ENCODE data around the gene ENTPD1. TPM values are rescaled to one million over a fixed set of nuclear protein-coding genes. Genes with fewer than 3 reads are reported as not detected.

Gene ENTPD1
- total RNA-seq, 1 donor from 2014 or later, result 1.5 TPM

DNA sequence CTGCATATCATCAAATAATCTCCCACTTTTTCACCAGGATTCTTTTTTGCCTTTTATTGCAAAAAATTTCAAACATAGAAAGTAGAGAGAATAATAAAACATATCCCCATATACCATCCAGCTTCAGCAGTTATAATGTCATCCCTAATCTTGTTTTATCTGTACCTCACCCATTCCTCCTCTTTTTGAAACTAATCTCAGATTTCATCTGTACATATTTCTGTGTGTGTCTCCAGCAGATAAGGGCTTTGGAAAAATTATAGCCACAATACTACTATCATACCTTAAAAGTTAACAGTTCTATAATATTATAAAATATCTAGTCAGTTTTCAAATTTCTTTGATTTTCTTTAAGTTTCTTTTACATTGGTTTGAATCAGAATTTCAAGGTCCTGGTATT is 7.6 kb upstream of the ENTPD1 start:
- Mint-ChIP-seq H3K9me3 (ENCODE audit: unreplicated experiment) (no peaks in the 10 kb centered on the region), H3K4me1 (ENCODE audit: unreplicated experiment) (no peaks in the 10 kb centered on the region), H3K27ac (ENCODE audit: unreplicated experiment) (no peak overlapping the region), H3K4me3 (ENCODE audit: unreplicated experiment) (no peak overlapping the region), H3K36me3 (ENCODE audit: unreplicated experiment) (no peaks in the 10 kb centered on the region), H3K27me3 (ENCODE audit: unreplicated experiment) (no peaks in the 10 kb centered on the region)
- DNase-seq (ENCODE audit: extremely low spot score, unreplicated experiment), result no peak
- TF ChIP-seq CTCF (IDR thresholded peaks at IDR 0.05), result no peak

- no peak for TF ChIP-seq CTCF (IDR thresholded peaks at IDR 0.05)
- no peak for DNase-seq (ENCODE audit: extremely low spot score, unreplicated experiment)
- peaks cover 34% of the 10 kb centered on the region for H3K4me1 Mint-ChIP-seq (ENCODE audit: unreplicated experiment)
- H3K9me3 Mint-ChIP-seq (ENCODE audit: unreplicated experiment), result no peaks in the 10 kb centered on the region
- H3K27ac Mint-ChIP-seq (ENCODE audit: unreplicated experiment), result no peak overlapping the region
- H3K36me3 Mint-ChIP-seq (ENCODE audit: unreplicated experiment), result no peaks in the 10 kb centered on the region
- no peaks in the 10 kb centered on the region for H3K27me3 Mint-ChIP-seq (ENCODE audit: unreplicated experiment)
- peak overlapping the region; percentile 65 for H3K4me3 Mint-ChIP-seq (ENCODE audit: unreplicated experiment)
These were observed 405 bp upstream of the ENTPD1 start for GRCh38 chr10:95755511-95756004.

DNA sequence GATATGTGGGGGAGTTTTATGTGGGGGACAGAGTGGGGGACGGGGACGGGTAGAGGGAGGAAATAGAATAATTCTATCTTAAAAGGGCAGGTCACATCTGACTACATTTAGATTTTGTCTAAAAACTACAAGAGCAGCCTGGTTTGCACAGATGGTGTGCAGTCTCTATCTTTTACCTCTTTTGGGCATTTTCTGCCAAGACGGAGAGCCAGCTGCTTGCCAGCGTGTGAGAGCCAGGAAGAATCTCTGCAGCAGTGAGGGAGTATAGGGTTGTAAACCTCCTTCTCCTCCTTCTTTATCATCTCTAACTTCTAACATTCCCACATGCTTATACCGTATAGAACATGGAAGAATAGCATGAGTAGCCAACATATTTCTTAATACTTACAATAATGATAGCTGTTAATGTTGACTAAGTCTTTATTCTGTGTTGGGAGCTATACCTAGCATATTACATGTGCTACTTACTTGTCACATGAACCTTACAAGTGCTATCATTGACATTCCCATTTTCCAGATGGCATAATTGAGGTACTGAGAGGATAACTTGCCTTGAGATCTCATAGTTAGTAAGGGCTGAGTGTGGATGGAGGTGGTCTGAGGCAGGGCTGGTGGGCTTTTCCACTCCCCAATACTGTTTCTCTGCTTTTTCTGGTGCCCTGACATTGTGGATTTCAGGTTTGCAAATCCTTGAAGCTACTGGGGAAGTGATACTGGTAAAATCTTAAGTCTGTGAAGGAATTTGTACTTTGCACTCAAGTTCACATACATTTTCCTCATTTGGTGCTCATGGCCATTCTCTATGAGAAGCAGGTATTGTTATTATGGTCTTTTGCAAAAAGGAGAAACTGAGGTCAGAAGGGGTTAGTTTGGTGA is 1.1 kb downstream of the ENTPD1 start:
- no peaks in the 10 kb centered on the region for H3K27me3 Mint-ChIP-seq (ENCODE audit: unreplicated experiment)
- no peak for TF ChIP-seq CTCF (IDR thresholded peaks at IDR 0.05)
- H3K27ac Mint-ChIP-seq (ENCODE audit: unreplicated experiment), result peak overlapping the region; percentile 53
- H3K4me3 Mint-ChIP-seq (ENCODE audit: unreplicated experiment), result peak overlapping the region; percentile 65
- H3K36me3 Mint-ChIP-seq (ENCODE audit: unreplicated experiment), result no peaks in the 10 kb centered on the region
- H3K9me3 Mint-ChIP-seq (ENCODE audit: unreplicated experiment), result no peaks in the 10 kb centered on the region
- H3K4me1 Mint-ChIP-seq (ENCODE audit: unreplicated experiment), result peaks cover 38% of the 10 kb centered on the region
- DNase-seq (ENCODE audit: extremely low spot score, unreplicated experiment), result no peak

DNA sequence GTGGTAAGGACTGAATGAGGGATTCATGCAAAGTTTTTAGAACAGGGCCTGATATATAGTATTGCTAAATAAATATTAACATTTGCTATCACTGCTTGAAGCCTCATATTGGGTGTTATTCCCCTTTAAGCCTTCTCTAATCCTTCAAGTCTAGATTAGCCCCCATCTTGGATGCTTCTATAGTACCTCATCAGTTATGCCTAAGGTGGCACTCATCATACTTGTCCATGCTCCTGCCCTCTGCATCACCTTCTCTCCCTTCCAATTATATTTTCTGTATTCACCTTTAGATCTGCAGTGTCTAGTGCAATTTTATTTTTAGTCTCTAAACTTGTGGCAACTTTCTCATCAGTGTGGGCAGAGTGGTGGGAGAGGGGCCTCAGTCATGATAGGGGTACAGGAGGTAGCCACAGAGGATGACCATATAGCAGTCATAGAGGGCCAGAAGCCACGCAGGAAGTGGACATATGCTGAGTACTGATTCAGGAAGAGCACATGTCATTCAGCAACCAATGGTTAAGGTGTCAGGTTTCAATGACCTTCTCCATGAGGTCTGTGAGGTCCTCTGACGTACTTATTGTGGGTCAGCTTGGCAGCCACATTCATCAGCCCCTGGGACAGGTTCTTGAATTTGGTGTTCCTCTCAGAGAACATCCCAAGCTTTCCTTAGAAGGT is 2.5 kb downstream of the ENTPD1 start:
- H3K9me3 Mint-ChIP-seq (ENCODE audit: unreplicated experiment), result no peaks in the 10 kb centered on the region
- no peak for DNase-seq (ENCODE audit: extremely low spot score, unreplicated experiment)
- no peak overlapping the region for H3K4me3 Mint-ChIP-seq (ENCODE audit: unreplicated experiment)
- no peak overlapping the region for H3K27ac Mint-ChIP-seq (ENCODE audit: unreplicated experiment)
- no peaks in the 10 kb centered on the region for H3K27me3 Mint-ChIP-seq (ENCODE audit: unreplicated experiment)
- H3K36me3 Mint-ChIP-seq (ENCODE audit: unreplicated experiment), result no peaks in the 10 kb centered on the region
- H3K4me1 Mint-ChIP-seq (ENCODE audit: unreplicated experiment), result peaks cover 39% of the 10 kb centered on the region
- no peak for TF ChIP-seq CTCF (IDR thresholded peaks at IDR 0.05)

DNA sequence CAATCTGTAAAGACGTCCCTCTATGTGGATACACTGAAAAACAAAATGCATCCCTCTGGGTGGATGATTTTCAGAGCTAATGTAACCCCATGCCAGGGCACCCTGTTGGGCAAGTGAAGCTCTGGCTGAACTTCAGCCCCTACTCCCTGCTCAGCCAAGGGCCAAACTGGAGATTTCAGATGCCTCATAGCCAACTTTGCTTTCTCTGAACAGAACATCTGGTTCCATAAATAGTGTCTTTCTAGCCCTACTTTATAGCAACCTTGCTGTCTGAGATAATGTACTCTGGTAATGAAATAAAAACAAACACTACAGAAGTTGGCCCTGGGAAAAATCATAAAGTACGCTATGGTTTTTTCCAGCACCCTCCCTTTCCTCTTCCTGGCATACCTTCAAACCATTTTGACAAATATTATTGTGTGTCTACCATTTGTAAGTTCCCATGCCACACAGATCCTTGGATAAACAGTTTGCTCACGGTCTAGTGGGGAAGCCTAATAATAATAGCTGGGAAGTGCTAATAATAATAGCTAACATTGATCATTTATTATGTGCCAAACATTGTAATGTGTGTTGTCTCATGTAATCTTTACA is 3.4 kb downstream of the ENTPD1 start:
- no peak for TF ChIP-seq CTCF (IDR thresholded peaks at IDR 0.05)
- Mint-ChIP-seq H3K4me1 (ENCODE audit: unreplicated experiment) (peaks cover 39% of the 10 kb centered on the region), H3K27me3 (ENCODE audit: unreplicated experiment) (no peaks in the 10 kb centered on the region), H3K4me3 (ENCODE audit: unreplicated experiment) (no peak overlapping the region), H3K36me3 (ENCODE audit: unreplicated experiment) (no peaks in the 10 kb centered on the region), H3K9me3 (ENCODE audit: unreplicated experiment) (no peaks in the 10 kb centered on the region), H3K27ac (ENCODE audit: unreplicated experiment) (peak overlapping the region; percentile 51)
- DNase-seq (ENCODE audit: extremely low spot score, unreplicated experiment), result no peak

All from osteocyte (in vitro differentiated cells).